IPS-NIHi11 (cell line): Measurements from ENCODE around the gene TDRD6.
A peak's percentile ranks its signal among the peaks of the same experiment; 100 is the strongest.

Experiments used
- DNase-seq: peaks from one replicate; pipeline ENCODE4 v3.0.0; 2012; ENCODE audit warnings: mixed read lengths, low spot score

Gene TDRD6

DNA sequence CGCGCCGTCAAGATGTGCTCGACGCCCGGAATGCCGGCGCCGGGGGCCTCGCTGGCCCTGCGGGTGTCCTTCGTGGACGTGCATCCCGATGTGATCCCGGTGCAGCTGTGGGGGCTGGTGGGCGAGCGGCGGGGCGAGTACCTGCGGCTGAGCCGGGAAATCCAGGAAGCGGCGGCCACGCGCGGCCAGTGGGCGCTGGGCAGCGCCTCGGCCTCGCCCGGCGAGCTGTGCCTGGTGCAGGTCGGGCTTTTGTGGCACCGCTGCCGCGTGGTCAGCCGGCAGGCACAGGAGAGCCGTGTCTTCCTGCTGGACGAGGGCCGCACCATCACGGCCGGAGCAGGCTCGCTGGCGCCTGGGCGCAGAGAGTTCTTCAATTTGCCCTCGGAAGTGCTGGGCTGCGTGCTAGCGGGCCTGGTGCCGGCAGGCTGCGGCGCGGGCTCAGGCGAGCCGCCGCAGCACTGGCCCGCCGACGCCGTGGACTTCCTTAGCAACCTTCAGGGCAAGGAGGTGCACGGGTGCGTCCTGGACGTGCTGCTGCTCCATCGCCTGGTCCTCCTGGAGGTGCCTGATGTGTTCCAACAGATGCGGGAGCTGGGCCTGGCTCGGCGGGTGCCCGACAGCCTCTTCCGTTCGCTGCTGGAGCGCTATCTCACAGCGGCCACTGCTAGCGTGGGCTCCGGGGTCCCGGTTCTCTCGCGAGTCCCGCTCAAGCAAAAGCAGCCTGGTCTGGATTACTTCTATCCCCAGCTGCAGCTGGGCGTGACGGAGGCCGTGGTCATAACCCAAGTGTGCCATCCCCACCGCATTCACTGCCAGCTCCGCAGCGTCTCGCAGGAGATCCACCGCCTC is 656 bp downstream of the TDRD6 start:
- DNase-seq = peak; percentile 9

DNA sequence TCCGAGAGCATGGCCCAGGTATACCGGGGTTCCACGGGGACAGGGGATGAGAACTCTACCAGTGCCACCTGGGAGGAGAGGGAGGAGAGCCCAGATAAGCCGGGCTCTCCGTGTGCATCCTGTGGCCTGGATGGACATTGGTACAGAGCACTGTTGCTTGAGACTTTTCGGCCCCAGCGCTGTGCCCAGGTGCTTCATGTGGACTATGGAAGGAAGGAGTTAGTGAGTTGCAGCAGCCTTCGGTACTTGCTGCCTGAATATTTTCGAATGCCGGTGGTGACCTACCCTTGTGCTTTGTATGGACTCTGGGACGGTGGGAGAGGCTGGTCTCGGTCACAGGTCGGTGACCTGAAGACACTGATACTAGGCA is 1.3 kb downstream of the TDRD6 start:
- DNase-seq = no peak

DNA sequence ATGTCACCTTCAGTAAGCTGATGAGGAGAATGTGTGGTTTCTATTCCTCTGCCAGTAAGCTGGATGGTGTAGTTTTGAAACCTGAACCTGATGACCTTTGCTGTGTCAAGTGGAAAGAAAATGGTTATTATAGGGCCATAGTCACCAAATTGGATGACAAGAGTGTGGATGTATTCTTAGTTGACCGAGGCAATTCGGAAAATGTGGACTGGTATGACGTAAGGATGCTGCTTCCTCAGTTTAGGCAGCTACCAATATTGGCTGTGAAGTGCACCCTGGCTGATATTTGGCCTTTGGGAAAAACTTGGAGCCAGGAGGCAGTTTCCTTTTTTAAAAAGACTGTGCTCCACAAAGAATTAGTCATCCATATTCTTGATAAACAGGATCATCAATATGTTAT is 2.0 kb downstream of the TDRD6 start:
- DNase-seq = no peak

DNA sequence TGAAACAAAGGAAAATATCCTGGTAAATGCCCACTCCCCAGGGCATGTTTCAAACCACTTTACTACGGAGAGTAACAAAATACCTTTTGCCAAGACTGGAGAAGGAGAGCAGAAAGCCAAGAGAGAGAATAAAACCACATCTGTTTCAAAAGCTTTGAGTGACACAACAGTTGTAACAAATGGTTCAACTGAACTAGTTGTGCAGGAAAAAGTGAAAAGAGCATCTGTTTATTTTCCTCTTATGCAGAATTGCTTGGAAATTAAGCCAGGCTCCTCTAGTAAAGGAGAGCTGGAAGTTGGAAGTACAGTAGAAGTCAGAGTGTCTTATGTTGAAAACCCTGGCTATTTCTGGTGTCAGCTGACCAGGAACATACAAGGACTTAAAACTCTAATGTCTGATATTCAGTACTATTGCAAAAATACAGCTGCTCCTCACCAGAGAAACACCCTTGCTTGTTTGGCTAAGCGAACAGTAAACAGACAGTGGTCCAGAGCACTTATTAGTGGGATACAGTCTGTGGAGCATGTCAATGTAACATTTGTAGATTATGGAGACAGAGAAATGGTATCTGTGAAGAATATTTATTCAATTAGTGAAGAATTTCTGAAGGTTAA is 2.6 kb downstream of the TDRD6 start:
- DNase-seq = no peak

DNA sequence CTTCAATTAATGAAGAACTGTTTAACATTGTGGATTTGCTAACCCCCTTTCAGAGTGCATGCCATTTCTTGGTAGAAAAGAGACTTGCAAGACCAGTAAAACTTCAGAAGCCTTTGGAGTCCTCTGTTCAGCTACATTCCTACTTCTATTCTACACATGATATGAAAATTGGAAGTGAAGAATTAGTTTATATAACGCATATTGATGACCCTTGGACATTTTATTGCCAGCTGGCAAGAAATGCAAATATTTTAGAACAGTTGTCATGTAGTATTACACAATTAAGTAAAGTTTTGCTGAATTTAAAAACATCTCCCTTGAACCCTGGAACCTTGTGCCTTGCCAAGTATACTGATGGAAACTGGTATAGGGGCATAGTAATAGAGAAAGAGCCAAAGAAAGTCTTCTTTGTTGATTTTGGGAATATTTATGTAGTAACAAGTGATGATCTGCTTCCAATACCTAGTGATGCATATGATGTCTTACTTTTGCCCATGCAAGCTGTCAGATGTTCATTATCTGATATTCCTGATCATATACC is 3.3 kb downstream of the TDRD6 start:
- no peak for DNase-seq

DNA sequence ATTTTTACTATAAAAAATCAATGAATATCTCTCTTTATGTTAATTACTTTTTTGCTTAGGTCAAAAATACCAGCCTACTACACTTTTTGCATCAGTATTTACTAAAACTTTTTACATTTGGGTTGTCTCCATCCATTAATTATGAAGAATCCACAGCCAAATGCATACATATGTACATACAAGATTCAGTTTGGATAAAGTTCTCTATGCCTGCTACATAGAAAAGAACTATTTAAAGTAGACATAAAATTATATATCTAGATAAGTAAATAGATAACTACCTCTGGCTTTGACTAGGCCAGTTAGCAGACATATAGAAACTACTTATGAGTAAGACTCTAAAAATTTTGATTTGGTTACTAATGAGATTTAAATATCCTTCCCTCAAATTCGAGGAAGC is 12.3 kb downstream of the TDRD6 start:
- DNase-seq = no peak

DNA sequence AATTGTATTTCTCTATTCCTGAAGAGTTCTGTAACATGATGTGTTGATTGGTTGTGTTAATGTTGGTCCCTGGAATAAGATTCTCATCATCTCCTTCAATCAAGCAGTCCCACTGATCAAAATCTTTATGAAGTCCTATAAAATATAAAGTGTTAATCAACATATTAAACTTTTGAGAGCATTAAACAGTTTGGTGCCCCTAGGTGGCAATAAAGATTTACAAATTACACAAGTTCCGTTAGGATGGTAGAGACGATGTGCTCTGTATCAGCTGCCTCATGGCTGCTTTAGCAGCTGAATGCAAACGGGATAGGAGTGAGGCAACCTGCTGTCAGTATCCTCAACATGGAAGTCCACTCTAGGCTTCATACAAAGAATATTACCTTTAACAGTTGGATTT is 16.9 kb downstream of the TDRD6 start:
- DNase-seq = no peak

DNA sequence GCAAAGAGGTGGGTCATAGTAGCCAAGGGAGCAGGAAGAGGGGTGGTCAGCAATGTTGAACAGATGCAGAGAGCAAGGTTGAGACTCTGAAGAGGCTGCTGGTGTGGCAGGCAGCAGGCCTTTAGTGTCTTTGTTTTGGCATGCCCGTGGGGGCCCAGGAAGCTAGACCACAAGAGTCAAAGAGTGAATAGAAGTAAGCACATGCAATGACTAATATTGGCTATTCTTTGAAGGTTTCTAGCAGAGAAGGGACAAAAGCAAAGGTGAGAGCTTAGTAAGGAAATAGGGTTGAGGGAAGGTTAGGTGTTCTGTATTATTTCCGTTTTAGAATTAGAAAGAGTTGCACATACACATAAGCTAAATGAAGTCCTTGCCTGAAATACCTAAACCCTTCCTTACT is 18.8 kb downstream of the TDRD6 start:
- no peak for DNase-seq

DNA sequence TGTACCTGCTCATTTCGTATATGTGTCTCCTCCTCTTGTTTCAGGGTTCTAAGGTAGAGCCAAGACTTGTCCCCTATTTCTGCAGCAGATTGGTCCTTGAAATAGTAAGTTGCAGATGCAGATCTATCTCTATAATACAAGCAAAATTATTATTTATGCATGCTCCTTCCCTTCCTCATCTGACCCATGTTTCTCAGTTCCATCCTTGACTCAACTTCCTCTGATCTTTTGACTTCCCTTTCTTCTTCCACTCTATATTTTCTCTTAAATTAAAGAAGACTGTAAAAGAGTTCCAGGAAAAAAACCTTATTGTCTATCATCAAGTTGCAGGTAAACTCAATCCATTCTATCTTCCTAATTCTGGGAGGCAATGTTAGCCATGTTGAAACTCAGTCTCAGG is 23.8 kb downstream of the TDRD6 start:
- DNase-seq = no peak

DNA sequence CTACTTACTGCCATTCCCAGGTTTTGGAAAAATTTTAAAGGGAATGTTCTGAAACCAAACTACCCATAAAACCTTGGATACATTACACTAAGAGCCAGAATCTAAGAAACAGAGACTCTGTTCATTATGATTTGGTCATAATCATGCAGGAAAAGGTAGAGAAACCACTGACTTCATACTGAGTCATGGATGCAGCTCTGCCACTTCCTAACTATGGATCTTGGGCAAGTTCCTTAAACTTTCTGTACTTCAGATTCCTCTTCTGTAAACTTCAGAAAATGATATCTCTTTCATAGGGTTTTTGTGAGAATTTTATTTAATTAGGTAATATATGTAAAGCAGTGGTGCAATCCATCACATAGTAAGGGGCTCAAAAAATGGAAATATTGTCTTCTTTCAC is 27.5 kb downstream of the TDRD6 start:
- no peak for DNase-seq

DNA sequence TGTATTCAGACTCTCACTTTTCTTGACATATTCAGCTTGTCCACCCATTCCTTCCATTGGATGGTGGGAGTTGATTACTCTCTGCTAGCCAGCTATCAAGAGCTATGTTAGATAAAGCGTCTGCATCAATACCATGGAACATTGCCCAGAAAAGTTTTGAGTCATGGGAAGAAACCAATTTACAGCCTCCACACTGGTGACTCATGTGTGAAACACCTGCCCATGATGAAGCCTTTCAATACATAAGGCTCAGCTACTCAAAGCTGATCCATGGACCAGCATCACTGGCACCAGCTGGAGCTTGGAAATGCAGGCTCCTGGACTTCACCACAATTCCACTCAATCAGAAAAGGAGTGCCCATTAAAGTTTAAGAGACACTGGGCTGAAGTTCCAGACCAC is 31.4 kb downstream of the TDRD6 start:
- no peak for DNase-seq

DNA sequence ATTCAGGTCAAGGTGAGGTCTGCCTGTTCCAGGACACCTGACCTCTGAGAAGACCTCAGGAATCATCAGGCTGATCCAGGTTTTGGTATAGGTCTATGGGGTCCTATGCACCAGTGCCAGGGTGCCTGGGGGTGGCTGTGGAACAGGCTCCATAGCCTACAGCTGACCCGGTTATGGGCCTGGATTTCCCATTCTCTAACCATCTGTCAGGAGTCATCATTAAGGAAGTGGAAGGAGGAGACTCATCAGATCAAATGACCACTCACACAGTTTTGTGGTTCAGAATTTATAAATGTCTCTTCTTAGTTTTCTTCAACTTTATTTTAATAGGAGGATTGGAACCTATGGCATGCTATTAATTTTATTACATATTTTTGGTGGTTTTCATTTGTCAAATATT is 32.7 kb downstream of the TDRD6 start:
- DNase-seq = no peak

DNA sequence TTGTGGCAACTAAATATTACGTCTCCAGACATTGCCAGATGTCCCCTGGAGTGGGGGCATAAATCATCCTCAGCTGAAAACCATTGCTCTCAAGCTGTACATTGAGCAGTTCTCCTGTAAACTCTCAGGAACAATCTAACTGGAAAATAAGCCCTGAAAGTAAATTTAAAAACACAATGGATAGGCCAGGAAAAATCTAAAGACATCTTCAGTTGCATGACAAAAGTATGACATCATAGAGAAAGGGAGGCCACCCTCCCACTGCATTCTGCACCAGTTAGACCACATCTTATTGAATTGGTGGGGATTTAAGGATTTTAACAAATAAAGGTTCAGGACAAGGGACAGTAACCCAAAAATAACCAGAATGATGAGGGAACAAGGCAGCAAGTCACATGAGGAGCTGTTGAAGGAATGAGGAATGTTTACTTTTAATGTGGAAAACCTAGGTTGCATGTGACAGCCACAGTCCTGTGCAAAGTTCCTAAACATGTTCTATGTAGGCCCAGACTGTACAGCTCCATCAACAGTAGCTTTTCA is 42.2 kb downstream of the TDRD6 start:
- no peak for DNase-seq

DNA sequence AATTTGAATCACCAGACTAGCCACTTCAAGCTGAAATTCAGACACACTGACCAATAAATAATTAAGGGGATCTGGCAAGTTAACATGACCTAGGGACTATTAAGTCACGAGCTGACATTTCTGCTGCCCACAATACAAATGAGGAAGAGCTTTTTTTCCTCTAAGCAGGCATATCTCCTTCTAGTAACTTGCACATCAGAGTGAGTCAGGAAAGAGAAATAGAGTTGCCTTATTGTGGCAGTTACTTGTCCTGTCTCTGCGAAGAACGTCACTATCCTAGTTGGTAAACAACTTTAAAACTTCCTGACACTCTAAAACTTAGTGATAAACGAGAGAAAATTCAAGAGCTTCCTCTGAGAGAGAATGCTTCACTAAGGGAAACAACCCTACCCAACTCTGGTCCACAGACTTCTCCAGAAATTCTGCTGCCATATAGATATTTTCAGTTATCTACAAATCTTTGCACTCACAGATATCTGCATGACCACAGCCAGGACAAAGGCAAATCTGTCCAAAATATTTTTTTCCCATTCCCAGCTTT is 43.3 kb downstream of the TDRD6 start:
- no peak for DNase-seq

DNA sequence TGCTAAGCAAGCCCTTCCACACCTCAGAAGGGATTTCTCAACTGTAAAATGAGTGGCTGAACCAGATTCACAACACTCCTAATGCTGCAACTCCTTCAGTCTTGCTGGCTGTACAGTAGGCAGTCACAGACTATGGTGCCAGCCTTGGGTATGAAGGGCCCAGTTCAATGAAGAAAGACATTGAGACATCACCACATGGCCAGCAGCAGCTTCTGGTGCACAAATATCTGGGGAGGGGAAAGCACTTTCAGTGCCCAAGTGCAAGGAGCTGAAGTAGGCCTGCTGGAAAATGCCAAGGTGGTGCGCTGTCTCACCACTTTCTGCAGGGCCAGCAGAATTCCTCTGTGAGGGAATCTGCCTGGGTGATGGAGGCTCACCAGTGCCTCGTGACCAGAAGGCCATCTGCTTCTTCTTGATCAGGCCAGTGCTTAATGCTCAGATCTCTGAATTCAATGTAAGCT is 45.7 kb downstream of the TDRD6 start:
- no peak for DNase-seq

DNA sequence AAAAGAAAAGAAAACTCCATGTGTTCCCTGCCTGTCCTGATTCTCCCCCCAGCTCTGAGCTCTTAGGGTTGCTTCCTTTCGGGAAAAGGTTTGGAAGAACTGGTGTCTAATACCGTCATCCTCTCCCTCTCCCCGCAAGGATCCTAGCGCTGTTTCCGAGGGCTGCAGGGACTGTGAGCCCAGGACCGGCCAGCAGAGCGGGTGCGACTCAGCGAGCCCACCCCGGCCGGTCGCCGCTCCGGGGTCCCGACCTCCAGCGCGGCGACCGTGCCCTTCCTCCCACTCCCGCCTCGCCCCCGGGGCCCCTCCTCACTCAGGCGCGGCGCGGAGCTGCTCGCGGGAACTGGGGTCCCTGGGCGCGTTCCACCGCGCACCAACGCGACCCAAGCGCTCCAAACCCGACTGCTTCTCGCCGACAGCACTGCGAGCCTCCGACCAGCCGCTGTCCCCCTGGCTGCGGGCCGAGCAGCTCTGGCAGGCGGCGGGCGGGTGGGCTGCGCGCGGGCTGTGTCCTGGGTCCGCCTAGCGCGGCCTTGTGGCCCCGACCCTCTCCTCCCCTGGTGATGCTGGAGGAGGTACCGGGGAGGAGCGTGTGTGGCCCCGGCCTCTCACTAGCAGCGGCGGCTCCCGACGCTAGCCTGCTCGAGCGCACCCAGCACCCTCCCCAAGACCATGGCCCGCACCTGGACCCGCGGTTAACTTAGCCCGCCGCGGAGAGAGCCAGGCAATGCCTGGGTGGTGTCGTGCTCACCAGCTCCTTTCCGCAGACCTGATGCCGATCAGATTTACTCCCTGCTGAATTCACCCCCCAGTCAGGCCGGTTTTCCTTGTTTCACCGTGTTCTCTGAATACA is 47.4 kb downstream of the TDRD6 start, which contains the start of gene PLA2G7:
Gene PLA2G7 (minus strand): TSS at position 509 of the 853 bp plus-strand sequence. CDS start 12,484 bp downstream, outside the sequence.
- peak; percentile 58 for DNase-seq

DNA sequence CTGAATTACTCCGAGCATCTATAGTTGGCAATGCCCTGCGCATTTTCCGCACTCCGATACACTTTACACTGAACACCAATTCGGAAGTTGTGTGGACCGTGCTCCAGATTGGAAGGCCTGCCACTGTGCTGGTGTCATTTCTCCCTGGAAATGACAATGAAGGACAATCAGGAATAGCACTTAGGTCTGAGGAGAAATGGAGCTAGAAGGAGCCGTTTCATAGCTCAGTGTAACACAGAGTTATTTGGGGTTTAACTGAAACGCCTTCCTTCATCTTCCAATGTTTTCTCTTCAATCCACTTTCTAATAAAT is 48.0 kb downstream of the TDRD6 start:
- no peak for DNase-seq

DNA sequence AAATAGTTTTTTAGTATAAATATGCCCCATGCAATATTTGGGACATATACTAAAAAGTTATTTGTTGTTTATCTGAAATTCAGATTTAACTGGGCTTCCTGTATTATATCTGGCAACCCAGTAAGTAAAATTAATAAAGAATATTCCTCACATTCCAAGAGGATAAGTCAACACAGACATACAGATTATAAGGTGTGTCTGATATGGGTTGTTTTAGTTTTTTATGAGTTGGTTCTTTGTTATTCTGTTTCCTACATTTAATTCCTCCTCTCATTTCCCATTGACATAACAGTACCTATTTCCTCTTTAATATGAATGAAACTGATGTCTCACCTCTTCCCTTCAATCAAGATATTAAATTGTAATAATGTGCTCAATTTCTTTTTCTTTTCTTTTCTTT is 49.2 kb downstream of the TDRD6 start:
- DNase-seq = no peak

DNA sequence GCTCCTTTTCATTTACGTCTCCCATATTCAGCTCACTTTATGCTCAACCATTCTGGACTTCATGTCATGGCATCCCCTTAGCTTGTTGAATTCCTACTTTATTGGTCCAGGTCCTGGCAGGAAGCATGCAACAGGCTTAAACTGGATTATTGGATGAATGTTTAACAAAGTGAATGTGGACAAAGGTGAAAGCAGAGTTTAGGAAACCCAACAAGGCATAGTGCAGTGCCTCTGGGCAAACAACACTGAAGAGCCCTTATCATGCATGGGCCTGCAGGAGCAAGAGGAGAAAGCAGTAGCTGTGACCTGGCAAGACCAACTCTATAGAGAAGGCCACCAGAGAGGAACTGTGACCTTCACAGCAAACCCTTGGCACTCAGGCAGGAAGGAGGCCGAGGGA is 53.8 kb downstream of the TDRD6 start:
- DNase-seq = no peak

DNA sequence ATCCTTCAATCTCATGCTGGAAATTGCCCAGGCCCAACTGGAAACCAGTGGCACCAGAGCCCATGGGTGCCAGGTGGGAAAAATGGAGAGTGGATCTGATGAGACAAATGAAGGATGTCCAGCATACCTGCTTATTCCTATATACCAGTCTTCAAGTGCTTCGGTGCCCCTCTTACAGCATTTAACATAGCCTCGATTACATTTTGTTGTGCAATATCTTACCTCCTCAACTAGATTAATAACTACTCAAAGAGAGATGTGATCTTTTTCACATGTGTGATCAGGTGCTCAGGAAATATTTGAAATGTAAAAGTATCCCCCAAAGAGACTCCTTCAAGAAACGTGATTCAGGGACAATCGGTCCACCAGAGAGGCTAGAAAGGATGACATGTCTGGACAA is 54.2 kb downstream of the TDRD6 start:
- DNase-seq = no peak

DNA sequence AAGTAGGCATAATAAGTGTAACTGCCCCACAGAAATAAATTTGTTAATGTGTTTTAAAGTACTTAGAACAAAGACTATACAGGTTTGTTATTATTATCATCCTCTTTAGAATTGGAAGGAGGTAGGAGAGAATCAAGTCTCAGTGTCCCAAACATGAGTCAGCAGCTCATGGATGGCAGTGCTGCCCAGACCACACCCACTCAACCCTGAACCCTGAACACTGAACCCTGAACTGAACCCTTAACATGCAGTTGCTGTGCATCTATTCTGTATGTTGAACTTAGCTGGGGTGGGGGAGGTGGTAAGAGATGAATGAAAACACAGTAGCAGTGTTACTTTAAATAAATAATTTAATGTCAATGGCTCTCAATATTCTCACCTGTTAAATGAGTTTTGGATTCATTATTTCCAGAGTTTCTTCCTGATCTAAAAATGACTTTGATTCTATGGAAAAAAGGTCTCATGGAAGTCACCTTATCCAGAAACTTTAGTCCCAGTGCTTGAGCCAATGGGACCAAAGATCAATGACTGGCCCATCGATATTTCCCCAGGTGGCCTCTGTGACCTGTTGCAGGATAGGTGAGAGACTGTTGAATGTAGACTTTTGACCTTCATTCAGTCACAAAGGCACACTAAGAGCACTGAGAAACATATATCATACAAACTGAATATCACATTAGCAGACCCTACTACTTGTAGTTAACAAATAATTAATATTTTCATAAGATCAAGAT is 55.9 kb downstream of the TDRD6 start:
- DNase-seq = no peak
